Activated CD4-positive, alpha-beta T cell treated with anti-CD3 and anti-CD28 coated beads, Interleukin-2, amount 50 U/mL, for 4 hours (primary cell): ENCODE data around the gene ERAP2.
"Not testable (repeated sequence)": the region's sequence is repeated elsewhere in the genome, so short reads cannot be mapped to it uniquely, and the experiment has no call there.

Experiments
- DNase-seq, 2 experiments: peaks; one replicate each; pipeline ENCODE4 v3.0.0-alpha.2; 2020

Gene ERAP2

GRCh38 chr5:96863114-96863513 lies 13.2 kb upstream of the ERAP2 start:
- no peak for DNase-seq

- no peak for DNase-seq
Observed at GRCh38 chr5:96863949-96864584, 12.2 kb upstream of the ERAP2 start.

DNA sequence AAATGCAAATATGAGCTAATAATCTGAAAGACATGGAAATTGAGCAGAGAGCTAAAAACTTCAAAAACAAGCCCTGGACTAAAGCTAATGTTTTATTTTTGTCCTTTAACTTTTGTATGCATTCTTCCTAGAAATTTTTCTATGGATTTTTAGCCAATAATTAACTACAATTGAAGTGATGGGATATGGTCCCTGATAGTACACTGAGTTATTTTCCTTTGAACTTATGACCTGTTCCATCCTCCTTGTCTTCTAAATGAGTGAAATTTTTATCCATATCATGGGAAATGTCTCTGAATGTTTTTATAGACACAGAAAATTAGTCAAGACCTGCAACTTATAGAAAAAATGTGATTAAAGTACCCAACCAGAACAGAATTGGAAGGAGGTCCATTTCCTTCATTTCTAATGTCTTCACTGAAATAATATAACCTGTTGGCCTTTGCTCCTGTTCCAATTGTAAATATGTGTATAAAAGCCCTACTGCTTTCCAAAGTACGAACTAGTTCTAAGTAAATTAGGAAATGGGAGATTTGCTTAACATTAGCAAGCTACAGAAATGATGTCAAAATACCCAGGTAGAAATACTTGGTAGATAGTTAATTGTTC lies 11.3 kb upstream of the ERAP2 start:
- no peak for DNase-seq

- no peak for DNase-seq
Observed at GRCh38 chr5:96868603-96869371, 7.5 kb upstream of the ERAP2 start.

DNA sequence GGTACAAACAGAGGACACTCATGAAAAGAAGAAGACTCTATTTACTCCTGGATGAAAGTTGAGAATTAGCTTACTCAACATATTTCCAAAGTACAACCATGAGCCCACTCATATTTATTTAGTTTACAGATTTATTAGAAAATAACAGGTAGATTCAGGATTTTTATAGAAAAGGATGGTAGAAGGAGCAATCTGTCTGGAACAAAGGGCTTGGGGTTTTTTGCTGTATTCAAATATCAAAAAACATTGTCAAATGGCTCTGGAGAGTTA lies 7.0 kb upstream of the ERAP2 start:
- DNase-seq = no peak

- DNase-seq = no peak
Observed at GRCh38 chr5:96870094-96871026, 5.9 kb upstream of the ERAP2 start.

DNA sequence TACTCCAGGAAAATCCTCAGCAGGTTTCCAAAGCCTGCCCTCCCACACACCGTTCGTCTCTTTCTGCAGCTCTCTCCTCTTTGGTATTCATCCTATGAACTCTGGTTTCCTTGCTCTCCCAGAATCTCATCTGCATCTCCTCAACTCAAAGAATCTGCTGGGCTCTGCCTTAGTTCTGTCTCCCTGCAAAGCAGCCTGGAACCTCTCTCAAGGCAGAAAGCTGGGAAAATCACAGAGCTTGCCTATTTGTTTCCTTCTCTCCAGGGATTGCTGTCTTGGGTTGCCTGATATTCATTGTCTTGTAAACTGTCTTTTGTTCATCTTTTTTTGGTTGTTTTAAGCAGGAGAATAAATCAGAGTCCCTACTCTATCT lies 5.3 kb upstream of the ERAP2 start:
- no peak for DNase-seq

DNA sequence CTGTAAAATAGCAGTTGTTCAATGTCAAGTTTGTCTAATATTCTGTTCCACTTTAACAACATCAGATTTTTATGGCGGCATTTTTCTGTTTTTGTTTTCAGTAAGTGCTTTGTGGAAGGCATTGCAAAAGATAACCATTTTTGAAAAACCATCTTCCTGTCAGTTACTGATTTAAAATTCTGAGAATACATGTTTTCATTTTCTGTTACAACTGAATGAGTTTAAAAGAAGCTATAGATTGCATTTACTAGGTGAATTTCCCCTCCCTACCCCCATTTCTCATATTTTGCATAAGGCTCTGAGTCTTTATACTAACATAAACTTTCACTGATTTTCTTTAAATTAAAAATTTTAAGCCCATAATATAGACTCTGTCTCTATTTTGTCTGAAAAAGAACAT lies 4.6 kb upstream of the ERAP2 start:
- DNase-seq = no peak

GRCh38 chr5:96873449-96873848 lies 2.9 kb upstream of the ERAP2 start:
- no peak for DNase-seq

DNA sequence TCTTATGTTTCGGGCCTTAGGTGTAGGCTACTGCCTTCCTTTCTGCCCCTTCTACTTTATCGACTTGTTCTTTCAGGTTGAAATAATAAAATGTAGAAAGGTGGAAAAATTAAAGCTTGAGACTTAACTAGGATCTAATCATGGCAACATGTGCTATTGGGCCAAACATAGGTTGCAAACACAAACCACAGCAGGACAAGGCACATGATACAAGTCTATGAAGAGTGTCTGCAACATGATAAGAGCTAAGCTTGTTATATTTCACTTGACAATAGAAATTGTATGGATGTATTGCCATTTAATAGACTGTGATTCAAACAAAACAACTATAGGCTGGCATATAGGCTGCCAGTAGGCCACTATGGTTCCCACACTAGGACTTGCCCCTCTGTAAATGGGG lies 1.7 kb upstream of the ERAP2 start:
- DNase-seq = no peak

- DNase-seq = peak in 1 of 2 experiments; percentile 22
Observed at GRCh38 chr5:96875791-96876291, 459 bp upstream of the ERAP2 start.

DNA sequence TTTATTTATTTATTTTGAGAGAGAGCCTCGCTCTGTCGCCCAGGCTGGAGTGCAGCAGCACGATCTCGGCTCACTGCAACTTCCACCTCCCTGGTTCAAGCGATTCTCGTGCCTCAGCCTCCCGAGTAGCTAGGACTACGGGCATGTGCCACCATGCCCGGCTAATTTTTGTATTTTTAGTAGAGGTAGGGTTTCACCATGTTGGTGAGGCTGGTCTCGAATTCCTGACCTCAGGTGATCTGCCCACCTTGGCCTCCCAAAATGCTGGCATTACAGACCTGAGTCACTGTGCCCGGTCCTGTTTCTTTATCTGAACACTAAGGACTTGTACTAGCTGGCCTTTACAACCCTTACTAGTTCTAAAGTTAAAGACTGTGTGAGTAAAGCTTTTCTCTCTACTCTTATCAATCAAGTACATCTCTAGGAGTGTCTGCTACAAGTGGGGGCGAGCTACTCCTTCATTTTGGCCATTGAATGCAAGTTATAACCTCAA lies 723 bp downstream of the ERAP2 start:
- not testable (repeated sequence) for DNase-seq

DNA sequence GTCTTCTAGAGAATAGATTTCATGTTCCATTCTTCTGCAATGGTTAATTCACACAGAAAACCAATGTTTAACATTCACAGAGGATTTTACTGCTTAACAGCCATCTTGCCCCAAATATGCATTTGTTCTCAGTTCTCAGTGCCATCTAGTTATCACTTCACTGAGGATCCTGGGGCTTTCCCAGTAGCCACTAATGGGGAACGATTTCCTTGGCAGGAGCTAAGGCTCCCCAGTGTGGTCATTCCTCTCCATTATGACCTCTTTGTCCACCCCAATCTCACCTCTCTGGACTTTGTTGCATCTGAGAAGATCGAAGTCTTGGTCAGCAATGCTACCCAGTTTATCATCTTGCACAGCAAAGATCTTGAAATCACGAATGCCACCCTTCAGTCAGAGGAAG lies 3.4 kb downstream of the ERAP2 start:
- DNase-seq = no peak

GRCh38 chr5:96880444-96881164 lies 4.3 kb downstream of the ERAP2 start:
- DNase-seq = no peak

DNA sequence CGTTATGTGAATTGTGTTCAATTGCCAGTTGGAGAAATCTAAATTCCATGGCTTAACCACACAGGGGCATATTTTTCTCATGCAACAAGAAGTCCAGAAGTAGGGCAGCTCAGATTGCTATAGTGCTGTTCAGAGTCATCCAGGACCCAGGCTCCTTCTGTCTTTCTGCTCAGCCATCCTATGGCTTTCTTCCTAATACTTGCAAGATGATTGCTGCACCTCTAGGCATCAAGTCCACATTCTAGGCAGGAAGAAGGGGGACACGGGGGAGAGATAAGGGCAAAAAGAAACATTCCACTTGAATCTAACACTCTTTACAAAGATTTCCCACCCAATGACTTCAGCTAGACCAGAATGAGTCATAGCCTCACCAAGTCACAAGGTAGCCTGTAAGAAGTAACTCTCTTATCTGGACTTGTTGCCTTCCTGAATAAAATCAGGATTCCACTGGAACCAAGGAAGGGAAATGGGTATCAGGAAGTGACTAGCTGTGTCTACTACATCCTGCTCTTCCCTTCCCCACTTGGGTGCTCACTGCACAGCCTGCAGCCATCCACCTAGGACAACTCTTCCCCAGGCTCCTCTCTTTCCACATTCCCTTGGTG lies 5.3 kb downstream of the ERAP2 start:
- no peak for DNase-seq

DNA sequence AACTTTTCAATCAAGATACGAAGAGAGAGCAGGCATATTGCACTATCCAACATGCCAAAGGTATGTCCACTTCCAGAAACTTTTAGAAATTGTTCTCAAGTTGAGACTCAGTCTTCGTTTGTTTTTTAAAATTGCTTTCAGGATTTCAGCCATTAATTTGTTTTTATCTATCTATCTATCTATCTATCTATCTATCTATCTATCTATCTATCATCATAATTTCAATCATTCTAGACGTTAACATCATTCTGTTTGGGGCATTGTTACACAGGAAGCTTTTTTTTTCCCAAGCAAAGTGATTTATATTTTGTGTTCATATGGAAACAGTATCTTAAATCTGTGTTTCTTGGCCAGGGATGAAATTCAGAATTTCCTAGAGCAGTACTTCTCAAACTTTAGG lies 7.6 kb downstream of the ERAP2 start:
- DNase-seq = no peak

- DNase-seq = no peak
Observed at GRCh38 chr5:96884995-96885394, 8.7 kb downstream of the ERAP2 start.

DNA sequence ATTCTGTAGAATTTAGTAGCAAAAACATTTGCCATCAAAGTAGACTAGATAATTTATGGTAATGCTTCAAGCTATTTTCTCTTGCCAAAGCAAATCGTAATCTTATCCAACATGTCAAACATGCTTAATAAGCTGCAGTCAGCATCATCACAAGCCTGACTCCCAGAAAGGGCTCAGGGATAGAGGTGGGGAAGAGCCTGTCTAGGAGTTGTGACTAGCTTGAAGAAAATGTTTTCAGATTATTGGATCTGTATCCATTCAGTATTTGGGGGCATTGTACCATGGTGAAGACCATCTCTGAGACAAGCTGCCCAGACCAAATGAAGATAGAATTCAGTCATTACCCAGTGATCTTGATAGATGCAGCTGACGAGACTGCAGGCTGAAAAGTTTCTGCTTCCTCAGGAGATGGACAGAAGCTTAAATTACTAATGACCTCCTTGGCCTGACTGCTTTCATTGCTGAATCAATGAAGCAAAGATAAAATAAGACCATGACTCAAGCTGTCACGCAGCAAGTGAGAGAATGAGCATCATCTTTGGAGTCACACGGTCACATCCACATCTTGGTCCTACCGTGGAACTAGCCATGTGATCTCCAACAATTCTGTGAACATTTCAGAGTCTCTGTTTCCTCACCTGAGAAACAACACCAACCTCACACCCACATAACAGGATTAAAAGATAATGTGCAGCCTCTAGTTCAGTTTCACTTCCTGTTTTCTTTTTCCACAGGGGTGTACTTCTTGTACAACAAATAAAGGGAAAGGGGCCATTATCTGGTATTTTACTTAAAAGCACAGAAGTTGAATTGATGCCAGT lies 9.4 kb downstream of the ERAP2 start:
- DNase-seq = peak in 1 of 2 experiments; percentile 22

- DNase-seq = peak in 1 of 2 experiments; percentile 10
Observed at GRCh38 chr5:96893342-96893741, 17.0 kb downstream of the ERAP2 start.

- peak; percentile 24 to 43 for DNase-seq
Observed at GRCh38 chr5:96896276-96896675, 20.0 kb downstream of the ERAP2 start.

DNA sequence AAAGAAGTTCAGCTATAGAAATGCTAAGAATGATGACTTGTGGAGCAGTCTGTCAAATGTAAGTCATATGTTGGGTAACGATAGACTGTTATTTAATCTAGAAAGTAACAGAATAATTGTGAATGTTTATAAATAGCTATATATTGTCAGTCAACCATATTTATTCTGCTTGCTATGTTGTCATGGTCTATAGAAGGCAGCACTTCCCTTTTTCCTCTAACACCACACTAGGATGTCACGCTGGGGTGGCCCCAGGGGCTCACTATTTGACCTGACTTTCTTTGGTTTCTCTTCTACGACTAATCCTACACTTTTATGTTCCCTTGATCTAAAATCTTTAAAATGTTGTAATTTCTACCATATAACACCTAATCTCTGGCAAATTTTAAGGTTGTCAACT lies 20.5 kb downstream of the ERAP2 start:
- DNase-seq = no peak
